ENCODE measurements around the gene IFIT5. TPM values are rescaled to one million over a fixed set of nuclear protein-coding genes. Genes with fewer than 3 reads are reported as not detected.
A peak's percentile ranks its signal among the peaks of the same experiment; 100 is the strongest.

Gene IFIT5
- total and polyA plus RNA-seq, 8 donors: 14.0 to 26.3 (median 18.0) TPM

DNA sequence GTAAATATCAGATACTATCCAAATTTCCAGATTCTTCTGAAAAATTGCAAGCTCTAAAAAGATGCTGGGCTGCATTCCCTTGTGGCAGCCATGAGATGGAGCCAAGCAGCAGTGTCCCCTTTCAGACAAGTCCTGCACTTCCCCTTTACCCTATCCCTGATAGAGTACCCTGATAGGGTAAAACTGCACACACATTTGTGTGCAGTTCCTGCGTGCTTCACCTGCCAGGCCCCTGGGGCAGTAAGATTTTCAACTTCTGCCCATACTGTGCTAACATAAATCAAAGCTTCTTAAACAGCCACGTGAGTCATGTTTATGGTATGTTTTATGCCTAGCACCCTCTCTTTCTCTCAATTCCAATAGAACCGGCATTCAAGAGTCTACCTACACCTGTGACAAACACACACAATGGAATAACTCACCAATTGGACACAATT, 52.2 kb downstream of the IFIT5 start:
- intact Hi-C loops (cut with DNase I): no loop called here
- no peaks in the 10 kb centered on the region for H3K9me3 ChIP-seq
- H3K27me3 ChIP-seq: no peaks in the 10 kb centered on the region
- TF ChIP-seq, protein P1, sequence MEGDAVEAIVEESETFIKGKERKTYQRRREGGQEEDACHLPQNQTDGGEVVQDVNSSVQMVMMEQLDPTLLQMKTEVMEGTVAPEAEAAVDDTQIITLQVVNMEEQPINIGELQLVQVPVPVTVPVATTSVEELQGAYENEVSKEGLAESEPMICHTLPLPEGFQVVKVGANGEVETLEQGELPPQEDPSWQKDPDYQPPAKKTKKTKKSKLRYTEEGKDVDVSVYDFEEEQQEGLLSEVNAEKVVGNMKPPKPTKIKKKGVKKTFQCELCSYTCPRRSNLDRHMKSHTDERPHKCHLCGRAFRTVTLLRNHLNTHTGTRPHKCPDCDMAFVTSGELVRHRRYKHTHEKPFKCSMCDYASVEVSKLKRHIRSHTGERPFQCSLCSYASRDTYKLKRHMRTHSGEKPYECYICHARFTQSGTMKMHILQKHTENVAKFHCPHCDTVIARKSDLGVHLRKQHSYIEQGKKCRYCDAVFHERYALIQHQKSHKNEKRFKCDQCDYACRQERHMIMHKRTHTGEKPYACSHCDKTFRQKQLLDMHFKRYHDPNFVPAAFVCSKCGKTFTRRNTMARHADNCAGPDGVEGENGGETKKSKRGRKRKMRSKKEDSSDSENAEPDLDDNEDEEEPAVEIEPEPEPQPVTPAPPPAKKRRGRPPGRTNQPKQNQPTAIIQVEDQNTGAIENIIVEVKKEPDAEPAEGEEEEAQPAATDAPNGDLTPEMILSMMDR (IDR thresholded peaks at IDR 0.05): peak; percentile 18 to 35
- DNase-seq (no peak), ATAC-seq (peak; percentile 86)
- H3K27ac ChIP-seq: no peak overlapping the region
- peaks cover 5 to 13% of the 10 kb centered on the region in 2 donors for H3K4me1 ChIP-seq
- H3K36me3 ChIP-seq: no peaks in the 10 kb centered on the region
- no peak overlapping the region for H3K4me3 ChIP-seq

DNA sequence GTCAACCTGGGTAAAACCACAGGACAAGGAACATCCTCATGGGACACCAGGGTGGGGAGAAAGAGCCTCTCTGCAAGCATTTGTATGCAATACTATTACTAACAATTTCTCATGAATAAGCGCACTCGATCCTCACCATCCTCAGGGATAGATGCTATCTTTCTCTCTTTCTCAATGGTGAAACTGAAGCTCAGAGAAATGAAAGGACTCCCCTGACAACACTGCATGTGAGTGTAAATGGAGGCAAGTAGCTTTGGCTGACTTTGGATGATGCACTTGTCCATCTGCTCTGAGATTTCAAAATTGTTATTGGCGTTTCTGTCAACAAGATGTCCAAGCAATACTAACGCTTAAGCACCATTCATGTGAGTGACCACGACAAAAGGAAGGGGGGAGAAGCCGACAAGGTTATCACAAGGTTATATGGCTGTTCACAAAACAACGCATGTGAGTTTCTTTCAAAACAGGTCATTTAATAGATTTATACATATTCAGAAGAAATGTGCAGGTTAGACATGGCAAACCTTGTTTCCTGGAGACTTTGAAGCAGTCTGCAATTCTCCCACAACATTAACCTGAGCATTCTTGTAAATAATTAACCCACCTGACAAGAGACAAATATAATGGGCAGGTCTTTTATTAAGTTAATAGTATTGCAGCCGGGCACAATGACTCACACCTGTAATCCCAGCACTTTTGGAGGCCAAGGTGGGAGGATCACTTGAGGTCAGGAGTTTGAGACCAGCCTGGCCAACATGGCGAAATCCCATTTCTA, 54.0 kb downstream of the IFIT5 start:
- intact Hi-C loops (cut with DNase I): no loop called here
- ATAC-seq: no peak
- H3K27ac ChIP-seq: no peak overlapping the region

DNA sequence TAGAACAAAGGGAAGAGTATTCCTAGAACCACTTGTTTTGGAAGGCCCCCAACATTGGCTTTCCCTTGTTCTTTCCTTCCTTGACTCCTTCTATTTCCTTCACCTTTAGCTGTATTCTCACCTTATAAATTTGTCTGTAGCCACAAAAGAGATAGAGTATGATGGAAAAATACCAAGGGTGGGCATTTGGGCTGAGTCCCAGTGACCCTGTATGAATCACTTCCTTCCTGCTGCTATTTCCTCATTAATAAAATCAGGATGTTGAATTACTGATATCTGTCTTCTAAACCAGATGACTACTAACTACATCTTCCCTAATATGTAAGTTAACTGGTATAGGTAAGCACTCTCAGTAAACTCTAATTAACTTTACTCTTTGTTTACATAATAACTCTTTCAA, 55.1 kb downstream of the IFIT5 start:
- Histone ChIP-seq H3K27me3 (no peaks in the 10 kb centered on the region), H3K9me3 (no peaks in the 10 kb centered on the region), H3K27ac (no peak overlapping the region), H3K4me3 (no peak overlapping the region), H3K4me1 (peaks cover 5 to 15% of the 10 kb centered on the region in 2 donors), H3K36me3 (no peaks in the 10 kb centered on the region)
- intact Hi-C loops (cut with DNase I): no loop called here
- DNase-seq (no peak), ATAC-seq (no peak)
- TF ChIP-seq, protein P1 (IDR thresholded peaks at IDR 0.05): no peak

More for the DNA sequence above, 54.0 kb downstream of the IFIT5 start:
- TF ChIP-seq, protein P1 (IDR thresholded peaks at IDR 0.05): no peak
- Histone ChIP-seq H3K4me3 (no peak overlapping the region), H3K36me3 (no peaks in the 10 kb centered on the region), H3K27me3 (no peaks in the 10 kb centered on the region), H3K9me3 (no peaks in the 10 kb centered on the region), H3K4me1 (peaks cover 5 to 13% of the 10 kb centered on the region in 2 donors)
- DNase-seq: no peak

Other genes starting within 250 kb of the IFIT5 start
- 10 to 100 TPM in 1 of 2 donors, 1 to 10 TPM in 1; 9.8 to 14.7 TPM for gene CH25H, start 207.3 kb upstream of the IFIT5 start, total RNA-seq
- gene CH25H, start 207.3 kb upstream of the IFIT5 start, polyA plus RNA-seq (ENCODE audit: insufficient read length in 6 of 6): under 1 TPM; 0.10 to 0.31 (median 0.19) TPM
- 100 to 1,000 TPM; 117 to 137 TPM for gene LIPA, start 162.8 kb upstream of the IFIT5 start, total RNA-seq
- gene LIPA, start 162.8 kb upstream of the IFIT5 start, polyA plus RNA-seq (ENCODE audit: insufficient read length in 6 of 6): 10 to 100 TPM; 58.0 to 65.4 (median 61.8) TPM
- gene IFIT2, start 112.5 kb upstream of the IFIT5 start, total RNA-seq: 10 to 100 TPM; 18.7 to 26.1 TPM
- gene IFIT2, start 112.5 kb upstream of the IFIT5 start, polyA plus RNA-seq (ENCODE audit: insufficient read length in 6 of 6): 10 to 100 TPM in 5 of 6 donors, 1 to 10 TPM in 1; 9.4 to 16.4 (median 13.7) TPM
- gene IFIT3, start 86.6 kb upstream of the IFIT5 start, total RNA-seq: 10 to 100 TPM; 36.2 to 48.9 TPM
- 10 to 100 TPM; 12.4 to 16.9 (median 13.5) TPM for gene IFIT3, start 86.6 kb upstream of the IFIT5 start, polyA plus RNA-seq (ENCODE audit: insufficient read length in 6 of 6)
- not detected for gene IFIT1B, start 36.5 kb upstream of the IFIT5 start, total RNA-seq
- under 1 TPM; 0.20 to 0.92 (median 0.47) TPM for gene IFIT1B, start 36.5 kb upstream of the IFIT5 start, polyA plus RNA-seq (ENCODE audit: insufficient read length in 6 of 6)
- gene IFIT1, start 21.9 kb upstream of the IFIT5 start, total RNA-seq: 10 to 100 TPM; 30.7 to 34.8 TPM
- gene IFIT1, start 21.9 kb upstream of the IFIT5 start, polyA plus RNA-seq (ENCODE audit: insufficient read length in 6 of 6): 10 to 100 TPM; 12.6 to 23.5 (median 19.3) TPM
- 1 to 10 TPM; 1.5 to 6.3 TPM for gene SLC16A12, start 121.0 kb downstream of the IFIT5 start, total RNA-seq
- gene SLC16A12, start 121.0 kb downstream of the IFIT5 start, polyA plus RNA-seq (ENCODE audit: insufficient read length in 6 of 6): 1 to 10 TPM in 3 of 6 donors, under 1 TPM in 3; 0.90 to 1.7 (median 1.1) TPM
- gene PANK1, start 230.7 kb downstream of the IFIT5 start, total RNA-seq: 10 to 100 TPM in 1 of 2 donors, 1 to 10 TPM in 1; 9.4 to 12.8 TPM
- 10 to 100 TPM; 17.2 to 21.1 (median 17.8) TPM for gene PANK1, start 230.7 kb downstream of the IFIT5 start, polyA plus RNA-seq (ENCODE audit: insufficient read length in 6 of 6)